Hepatocyte (in vitro differentiated cells): ENCODE results near the gene IRF3. TPM values are rescaled to one million over a fixed set of nuclear protein-coding genes. Genes with fewer than 3 reads are reported as not detected.

Source experiments
- DNase-seq: peaks from one replicate; pipeline ENCODE4 v3.0.0-alpha.2; 2016; ENCODE audit warnings: low spot score
- H2AFZ ChIP-seq: fragments of 200-600 bp; sonication (generic); 2 replicates; pipeline ENCODE4 v1.6.0; 2016; ENCODE audit warnings: antibody characterized with exemption, mild to moderate bottlenecking
- H3K27ac ChIP-seq: fragments of 200-600 bp; sonication (generic); 2 replicates; pipeline ENCODE4 v1.5.1; 2016; ENCODE audit warnings: mild to moderate bottlenecking
- H3K27me3 ChIP-seq: fragments of 200-600 bp; sonication (generic); 2 replicates; pipeline ENCODE4 v1.6.1; 2016
- H3K36me3 ChIP-seq: fragments of 200-600 bp; sonication (generic); replicated peaks from 2 replicates; pipeline ENCODE4 v1.5.1; 2016; ENCODE audit warnings: low read depth; ENCODE audit not compliant: insufficient read depth
- H3K4me1 ChIP-seq: fragments of 200-600 bp; sonication (generic); 2 replicates; pipeline ENCODE4 v1.5.1; 2016; ENCODE audit warnings: mild to moderate bottlenecking, moderate library complexity; ENCODE audit not compliant: insufficient read depth
- H3K4me2 ChIP-seq: fragments of 200-600 bp; sonication (generic); 2 replicates; pipeline ENCODE4 v1.6.0; 2016
- H3K4me3 ChIP-seq: fragments of 200-600 bp; sonication (generic); 2 replicates; pipeline ENCODE4 v1.5.1; 2016; ENCODE audit warnings: mild to moderate bottlenecking
- H3K79me2 ChIP-seq: fragments of 200-600 bp; sonication (generic); 2 replicates; pipeline ENCODE4 v1.6.0; 2017; ENCODE audit warnings: mild to moderate bottlenecking
- H3K9me2 ChIP-seq: fragments of 200-600 bp; sonication (generic); replicated peaks from 2 replicates; pipeline ENCODE4 v1.6.0; 2017; ENCODE audit warnings: mild to moderate bottlenecking; ENCODE audit not compliant: insufficient read depth
- H3K9me3 ChIP-seq: fragments of 200-600 bp; sonication (generic); 2 replicates; pipeline ENCODE4 v1.5.1; 2016; ENCODE audit warnings: low read depth, mild to moderate bottlenecking
- H4K20me1 ChIP-seq: fragments of 200-600 bp; sonication (generic); 2 replicates; pipeline ENCODE4 v1.6.0; 2016; ENCODE audit warnings: mild to moderate bottlenecking; ENCODE audit not compliant: insufficient read depth, poor library complexity, severe bottlenecking
- EZH2 ChIP-seq: fragments of 200-600 bp; sonication (generic); IDR thresholded peaks from 2 replicates; pipeline ENCODE4 v1.6.1; 2016; ENCODE audit warnings: antibody characterized with exemption, mild to moderate bottlenecking, borderline replicate concordance
- EZH2phosphoT487 ChIP-seq: fragments of 200-600 bp; sonication (generic); IDR thresholded peaks from one replicate; pipeline ENCODE4 v1.6.1; 2018; ENCODE audit warnings: antibody characterized with exemption, mild to moderate bottlenecking, low read depth, moderate library complexity; ENCODE audit not compliant: unreplicated experiment, severe bottlenecking
- WGBS: methylation state at CpG from one replicate; pipeline ENCODE4 v1.1.6; 2016; ENCODE audit warnings: low lambda C conversion rate; ENCODE audit errors: missing lambda C conversion rate; 5-methylcytosine and 5-hydroxymethylcytosine counted together
- polyA plus RNA-seq: library from polyadenylated mRNA; unstranded; fragments of >200 nt; fragmentation: Nextera tagmentation; extraction: Ambion mirVana; gene quantifications from 2 replicates; pipeline ENCODE4 v1.2.1, GENCODE V29; 2016
- total RNA-seq: library from RNA; depleted of rRNA; stranded (reverse); fragments of >200 nt; gene quantifications from 2 replicates; pipeline ENCODE4 v1.2.3, GENCODE V29; 2014
- TF ChIP-seq, protein P1 (sequence below): fragments of 200-600 bp; sonication (generic); IDR thresholded peaks from 2 replicates; pipeline ENCODE4 v1.5.1; 2016; ENCODE audit warnings: antibody characterized with exemption, mild to moderate bottlenecking; ENCODE audit not compliant: poor library complexity

The IRF3 gene
- total and polyA plus RNA-seq, 2 experiments from 2014 or later = 38.8 to 55.6 TPM

DNA sequence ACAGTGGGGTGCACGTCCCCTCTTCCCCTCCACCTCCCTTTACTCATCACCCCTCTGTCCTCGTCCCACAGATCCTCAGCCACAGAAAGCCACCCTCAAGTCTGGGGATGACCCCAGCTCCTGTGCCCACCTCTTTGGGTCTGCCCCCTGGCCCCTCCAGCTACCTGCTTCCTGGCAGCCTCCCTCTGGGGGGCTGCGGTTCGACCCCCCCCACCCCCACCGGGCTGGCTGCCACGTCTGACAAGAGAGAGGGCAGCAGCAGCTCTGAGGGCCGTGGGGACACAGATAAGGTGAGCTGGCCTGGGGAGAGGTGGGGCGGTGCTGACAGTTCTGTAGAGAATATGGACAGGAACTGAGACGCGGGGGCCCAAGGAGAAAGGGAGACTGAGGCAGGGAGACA is 11.1 kb downstream of the IRF3 start:
- H3K4me1 ChIP-seq = no peaks in the 10 kb centered on the region
- no peak overlapping the region for H3K4me3 ChIP-seq
- WGBS = 94% methylated on average over 10 of the region's 10 CpGs
- no peak overlapping the region for H2AFZ ChIP-seq
- no peak for DNase-seq
- no peak for TF ChIP-seq EZH2phosphoT487
- TF ChIP-seq, protein P1, sequence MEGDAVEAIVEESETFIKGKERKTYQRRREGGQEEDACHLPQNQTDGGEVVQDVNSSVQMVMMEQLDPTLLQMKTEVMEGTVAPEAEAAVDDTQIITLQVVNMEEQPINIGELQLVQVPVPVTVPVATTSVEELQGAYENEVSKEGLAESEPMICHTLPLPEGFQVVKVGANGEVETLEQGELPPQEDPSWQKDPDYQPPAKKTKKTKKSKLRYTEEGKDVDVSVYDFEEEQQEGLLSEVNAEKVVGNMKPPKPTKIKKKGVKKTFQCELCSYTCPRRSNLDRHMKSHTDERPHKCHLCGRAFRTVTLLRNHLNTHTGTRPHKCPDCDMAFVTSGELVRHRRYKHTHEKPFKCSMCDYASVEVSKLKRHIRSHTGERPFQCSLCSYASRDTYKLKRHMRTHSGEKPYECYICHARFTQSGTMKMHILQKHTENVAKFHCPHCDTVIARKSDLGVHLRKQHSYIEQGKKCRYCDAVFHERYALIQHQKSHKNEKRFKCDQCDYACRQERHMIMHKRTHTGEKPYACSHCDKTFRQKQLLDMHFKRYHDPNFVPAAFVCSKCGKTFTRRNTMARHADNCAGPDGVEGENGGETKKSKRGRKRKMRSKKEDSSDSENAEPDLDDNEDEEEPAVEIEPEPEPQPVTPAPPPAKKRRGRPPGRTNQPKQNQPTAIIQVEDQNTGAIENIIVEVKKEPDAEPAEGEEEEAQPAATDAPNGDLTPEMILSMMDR = no peak
- TF ChIP-seq EZH2 = no peak
- H3K9me3 ChIP-seq = no peaks in the 10 kb centered on the region
- peaks cover 3% of the 10 kb centered on the region for H3K79me2 ChIP-seq
- H3K9me2 ChIP-seq = no peaks in the 10 kb centered on the region
- H3K27ac ChIP-seq = no peak overlapping the region
- no peaks in the 10 kb centered on the region for H3K36me3 ChIP-seq
- no peaks in the 10 kb centered on the region for H3K27me3 ChIP-seq
- H3K4me2 ChIP-seq = no peak overlapping the region
- H4K20me1 ChIP-seq = no peaks in the 10 kb centered on the region

DNA sequence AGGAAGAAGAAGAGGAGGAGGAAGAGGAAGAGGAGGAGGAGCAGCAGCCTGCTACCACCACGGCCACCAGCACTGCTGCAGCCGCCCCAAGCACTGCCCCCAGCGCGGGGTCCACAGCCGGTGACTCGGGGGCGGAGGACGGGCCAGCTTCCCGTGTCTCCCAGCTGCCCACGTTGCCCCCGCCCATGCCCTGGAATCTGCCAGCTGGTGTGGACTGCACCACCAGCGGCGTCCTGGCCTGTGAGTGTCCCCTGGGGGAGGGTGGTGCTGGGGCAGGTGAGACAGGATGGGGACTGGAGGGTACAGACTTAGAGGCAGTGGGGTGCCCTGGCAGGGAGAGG is 12.2 kb downstream of the IRF3 start:
- Histone ChIP-seq H3K9me3 (no peaks in the 10 kb centered on the region), H3K4me2 (no peak overlapping the region), H3K27me3 (no peaks in the 10 kb centered on the region), H3K79me2 (peaks cover 10% of the 10 kb centered on the region), H3K27ac (no peak overlapping the region), H2AFZ (no peak overlapping the region), H3K4me1 (no peaks in the 10 kb centered on the region), H3K9me2 (no peaks in the 10 kb centered on the region), H4K20me1 (no peaks in the 10 kb centered on the region), H3K36me3 (no peaks in the 10 kb centered on the region), H3K4me3 (no peak overlapping the region)
- TF ChIP-seq, protein P1 = no peak
- no peak for TF ChIP-seq EZH2phosphoT487
- no peak for TF ChIP-seq EZH2
- 100% methylated on average over 9 of the region's 13 CpGs for WGBS
- DNase-seq = no peak

DNA sequence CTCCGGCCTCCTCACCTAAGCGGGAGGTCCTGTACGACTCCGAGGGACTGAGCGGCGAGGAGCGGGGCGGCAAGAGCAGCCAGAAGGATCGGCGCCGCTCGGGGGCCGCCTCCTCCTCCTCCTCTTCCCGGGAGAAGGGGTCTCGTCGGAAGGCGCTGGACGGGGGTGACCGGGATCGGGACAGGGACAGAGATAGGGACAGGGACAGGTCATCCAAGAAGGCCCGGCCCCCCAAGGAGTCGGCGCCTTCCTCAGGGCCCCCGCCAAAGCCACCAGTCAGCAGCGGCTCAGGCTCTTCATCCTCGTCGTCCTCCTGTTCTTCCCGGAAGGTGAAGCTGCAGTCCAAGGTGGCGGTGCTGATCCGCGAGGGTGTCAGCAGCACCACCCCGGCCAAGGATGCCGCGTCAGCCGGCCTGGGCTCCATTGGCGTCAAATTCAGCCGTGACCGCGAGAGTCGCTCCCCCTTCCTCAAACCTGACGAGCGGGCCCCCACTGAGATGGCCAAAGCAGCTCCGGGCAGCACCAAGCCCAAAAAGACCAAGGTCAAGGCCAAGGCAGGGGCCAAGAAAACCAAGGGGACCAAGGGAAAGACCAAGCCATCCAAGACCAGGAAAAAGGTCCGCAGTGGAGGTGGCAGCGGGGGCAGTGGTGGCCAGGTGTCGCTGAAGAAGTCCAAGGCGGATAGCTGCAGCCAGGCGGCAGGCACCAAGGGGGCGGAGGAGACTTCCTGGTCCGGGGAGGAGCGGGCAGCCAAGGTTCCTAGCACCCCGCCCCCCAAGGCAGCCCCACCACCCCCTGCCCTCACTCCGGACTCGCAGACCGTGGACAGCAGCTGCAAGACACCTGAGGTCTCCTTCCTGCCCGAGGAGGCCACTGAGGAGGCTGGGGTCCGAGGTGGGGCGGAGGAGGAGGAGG is 12.8 kb downstream of the IRF3 start:
- DNase-seq = no peak
- no peaks in the 10 kb centered on the region for H3K36me3 ChIP-seq

More for the DNA sequence above, 12.8 kb downstream of the IRF3 start:
- TF ChIP-seq EZH2 (no peak), EZH2phosphoT487 (no peak)
- TF ChIP-seq, protein P1 = no peak
- no peak overlapping the region for H3K4me3 ChIP-seq
- 98% methylated on average over 42 of the region's 58 CpGs for WGBS
- H3K27ac ChIP-seq = no peak overlapping the region
- H2AFZ ChIP-seq = no peak overlapping the region
- H3K4me1 ChIP-seq = no peaks in the 10 kb centered on the region
- H4K20me1 ChIP-seq = no peaks in the 10 kb centered on the region
- no peaks in the 10 kb centered on the region for H3K27me3 ChIP-seq
- peaks cover 16% of the 10 kb centered on the region for H3K79me2 ChIP-seq
- no peaks in the 10 kb centered on the region for H3K9me2 ChIP-seq
- H3K9me3 ChIP-seq = no peaks in the 10 kb centered on the region
- no peak overlapping the region for H3K4me2 ChIP-seq
